ENCODE measurements around the gene B4GALT6. TPM values are rescaled to one million over a fixed set of nuclear protein-coding genes. Genes with fewer than 3 reads are reported as not detected.

B4GALT6 gene
- total RNA-seq, 4 donors from 2014 or later = 1.8 to 3.4 (median 2.2) TPM

DNA sequence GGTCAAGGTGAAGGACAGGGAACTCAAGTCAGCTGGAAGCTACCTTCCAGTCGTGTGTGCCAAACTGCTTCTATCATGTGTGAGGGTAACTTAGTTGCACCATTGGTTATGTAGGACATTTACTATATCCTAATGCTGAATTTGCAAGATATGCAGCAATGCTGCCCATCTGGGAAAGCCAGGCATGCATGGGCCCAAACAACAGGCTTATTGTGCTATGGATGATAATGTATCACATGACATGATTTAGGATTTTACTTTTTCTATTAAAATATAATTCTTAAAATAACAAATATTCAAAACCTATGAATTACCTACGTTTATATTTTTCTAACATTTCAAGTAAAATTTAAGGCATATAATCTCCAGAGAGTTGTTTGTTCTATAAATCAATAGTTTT, 35.9 kb downstream of the B4GALT6 start:
- Histone ChIP-seq H3K4me1 (no peaks in the 10 kb centered on the region), H3K36me3 (no peaks in the 10 kb centered on the region), H3K27me3 (no peaks in the 10 kb centered on the region), H3K4me3 (no peak overlapping the region), H3K27ac (no peak overlapping the region), H3K9me3 (no peaks in the 10 kb centered on the region)
- DNase-seq (ENCODE audit: low spot score in 2 of 2) = no peak
- WGBS = 70% methylated on average over 2 of the region's 2 CpGs
- TF ChIP-seq CTCF (IDR thresholded peaks at IDR 0.05) (no peak), POLR2A (IDR thresholded peaks at IDR 0.05) (no peak), EP300 (IDR thresholded peaks at IDR 0.05) (no peak), POLR2AphosphoS5 (IDR thresholded peaks at IDR 0.05) (no peak)

DNA sequence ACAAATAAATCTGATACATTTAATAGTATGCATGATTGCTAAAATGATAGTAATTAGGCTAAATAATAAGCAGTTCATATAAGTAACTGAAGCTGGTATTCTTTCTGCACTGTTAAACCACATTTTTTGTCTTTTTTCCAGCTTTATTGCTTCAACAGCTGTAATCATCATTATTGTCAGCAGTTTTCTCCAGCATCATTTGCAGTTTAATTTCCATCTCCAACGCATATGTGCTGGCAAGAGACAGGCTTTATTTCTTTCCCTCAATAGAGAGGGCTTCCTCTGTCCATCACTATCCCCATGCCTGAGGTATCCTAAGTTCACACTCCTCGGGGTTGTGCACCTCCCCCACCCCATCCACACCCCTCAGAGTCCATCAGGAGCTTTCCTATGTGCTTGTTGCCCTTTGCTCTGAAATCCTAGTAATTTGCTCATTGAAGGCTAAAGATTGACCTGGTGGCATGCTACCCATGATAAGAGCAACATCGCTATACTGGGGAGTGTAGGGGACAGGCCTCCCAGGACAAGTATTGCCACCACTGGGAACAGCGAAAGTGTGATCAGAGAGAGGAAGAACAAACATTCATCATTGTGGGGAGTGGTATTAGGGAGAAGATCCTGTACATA, 37.1 kb downstream of the B4GALT6 start:
- TF ChIP-seq EP300 (IDR thresholded peaks at IDR 0.05) (no peak), POLR2A (IDR thresholded peaks at IDR 0.05) (no peak), CTCF (IDR thresholded peaks at IDR 0.05) (no peak), POLR2AphosphoS5 (IDR thresholded peaks at IDR 0.05) (no peak)
- 77% methylated on average over 4 of the region's 4 CpGs for WGBS
- no peaks in the 10 kb centered on the region for H3K27me3 ChIP-seq
- H3K4me1 ChIP-seq = no peaks in the 10 kb centered on the region
- no peak overlapping the region for H3K4me3 ChIP-seq
- no peak overlapping the region for H3K27ac ChIP-seq
- no peaks in the 10 kb centered on the region for H3K36me3 ChIP-seq
- no peaks in the 10 kb centered on the region for H3K9me3 ChIP-seq
- no peak for DNase-seq (ENCODE audit: low spot score in 2 of 2)

- DNase-seq (ENCODE audit: low spot score in 2 of 2) = no peak
- no peaks in the 10 kb centered on the region for H3K27me3 ChIP-seq
- TF ChIP-seq CTCF (IDR thresholded peaks at IDR 0.05) (no peak), POLR2A (IDR thresholded peaks at IDR 0.05) (no peak), POLR2AphosphoS5 (IDR thresholded peaks at IDR 0.05) (no peak), EP300 (IDR thresholded peaks at IDR 0.05) (no peak)
- WGBS = 67% methylated on average over 7 of the region's 7 CpGs
- H3K4me1 ChIP-seq = no peaks in the 10 kb centered on the region
- no peaks in the 10 kb centered on the region for H3K36me3 ChIP-seq
- H3K27ac ChIP-seq = no peak overlapping the region
- H3K4me3 ChIP-seq = no peak overlapping the region
- no peaks in the 10 kb centered on the region for H3K9me3 ChIP-seq
These were observed 37.9 kb downstream of the B4GALT6 start for GRCh38 chr18:31646332-31647126.

DNA sequence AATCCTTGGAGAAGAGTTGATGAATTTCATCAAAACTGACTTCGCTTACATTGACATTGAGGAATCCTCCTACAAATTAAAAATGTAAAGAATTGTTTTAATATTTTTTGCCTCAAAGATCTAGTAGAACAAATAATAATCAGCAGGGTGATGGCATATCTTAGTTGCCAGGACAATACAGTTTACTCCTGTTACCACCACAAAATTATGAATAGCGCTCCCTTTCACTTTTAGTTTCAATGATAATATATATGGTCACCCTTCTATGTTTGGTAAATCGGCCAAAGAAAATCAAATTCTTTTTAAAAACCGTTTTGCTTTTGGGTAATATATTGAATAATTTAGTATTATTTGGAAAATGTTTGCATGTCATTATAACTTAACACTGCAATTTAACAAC, 39.0 kb downstream of the B4GALT6 start:
- TF ChIP-seq POLR2AphosphoS5 (IDR thresholded peaks at IDR 0.05) (no peak), EP300 (IDR thresholded peaks at IDR 0.05) (no peak), POLR2A (IDR thresholded peaks at IDR 0.05) (no peak), CTCF (IDR thresholded peaks at IDR 0.05) (no peak)

DNA sequence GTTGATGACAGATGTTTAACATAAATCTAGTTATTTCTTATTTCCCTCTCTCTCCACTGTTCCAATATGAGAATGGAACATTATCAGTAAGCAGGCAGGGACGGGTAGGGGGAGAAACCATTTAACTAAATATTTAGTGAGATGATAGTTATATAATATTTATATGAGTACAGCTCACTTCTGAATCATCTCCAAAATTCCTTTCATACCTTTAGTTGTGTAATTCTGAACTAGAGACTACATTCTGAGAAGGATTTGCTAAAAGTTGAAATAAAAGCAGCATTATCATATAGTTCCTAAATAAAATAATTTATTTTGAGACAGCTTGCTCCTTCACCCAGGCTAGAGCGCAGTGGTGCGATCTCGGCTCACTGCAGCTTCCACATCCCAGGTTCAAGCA, 41.4 kb downstream of the B4GALT6 start:
- Histone ChIP-seq H3K9me3 (no peaks in the 10 kb centered on the region), H3K4me1 (no peaks in the 10 kb centered on the region), H3K4me3 (no peak overlapping the region), H3K36me3 (no peaks in the 10 kb centered on the region), H3K27me3 (no peaks in the 10 kb centered on the region), H3K27ac (no peak overlapping the region)
- 58% methylated on average over 4 of the region's 4 CpGs for WGBS
- no peak for TF ChIP-seq POLR2AphosphoS5 (IDR thresholded peaks at IDR 0.05)
- TF ChIP-seq POLR2A (IDR thresholded peaks at IDR 0.05) = no peak
- no peak for TF ChIP-seq CTCF (IDR thresholded peaks at IDR 0.05)
- no peak for TF ChIP-seq EP300 (IDR thresholded peaks at IDR 0.05)
- no peak for DNase-seq (ENCODE audit: low spot score in 2 of 2)

More for the DNA sequence above, 39.0 kb downstream of the B4GALT6 start:
- Histone ChIP-seq H3K4me1 (no peaks in the 10 kb centered on the region), H3K36me3 (no peaks in the 10 kb centered on the region), H3K27ac (no peak overlapping the region), H3K9me3 (no peaks in the 10 kb centered on the region), H3K4me3 (no peak overlapping the region), H3K27me3 (no peaks in the 10 kb centered on the region)
- no peak for DNase-seq (ENCODE audit: low spot score in 2 of 2)
- 93% methylated on average over 4 of the region's 4 CpGs for WGBS

Data from suprapubic skin (tissue), 4 donors.